HG02623 (cell line): Measurements from ENCODE around the gene MOCS3.
"Not testable (repeated sequence)": the region's sequence is repeated elsewhere in the genome, so short reads cannot be mapped to it uniquely, and the experiment has no call there.

Experiments
- ATAC-seq: cut with Tn5 transposase; IDR thresholded peaks from one replicate; pipeline ENCODE4 v1.9.1; 2021; ENCODE audit warnings: moderate library complexity; ENCODE audit not compliant: unreplicated experiment

The MOCS3 gene

GRCh38 chr20:50932016-50932485, 26.6 kb upstream of the MOCS3 start:
- ATAC-seq = no peak

GRCh38 chr20:50932691-50933280, 25.8 kb upstream of the MOCS3 start:
- no peak for ATAC-seq

DNA sequence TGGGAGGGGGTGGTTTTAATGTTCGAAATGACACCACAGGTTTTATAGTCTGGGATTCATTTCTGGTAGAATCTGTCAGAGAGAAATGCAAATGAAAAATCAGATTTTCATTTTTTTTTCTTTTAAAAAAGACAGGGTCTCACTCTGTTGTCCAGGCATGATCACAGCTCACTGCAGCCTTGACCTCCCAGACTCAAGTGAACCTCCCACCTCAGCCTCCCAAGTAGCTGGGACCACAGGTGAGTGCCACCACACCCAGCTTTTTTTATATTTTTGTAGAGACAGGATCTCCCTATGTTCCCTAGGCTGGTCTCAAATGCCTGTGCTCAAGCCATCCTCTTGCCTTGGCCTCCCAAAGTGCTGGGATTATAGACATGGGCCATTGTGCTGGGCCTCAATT, 25.0 kb upstream of the MOCS3 start:
- ATAC-seq = no peak

DNA sequence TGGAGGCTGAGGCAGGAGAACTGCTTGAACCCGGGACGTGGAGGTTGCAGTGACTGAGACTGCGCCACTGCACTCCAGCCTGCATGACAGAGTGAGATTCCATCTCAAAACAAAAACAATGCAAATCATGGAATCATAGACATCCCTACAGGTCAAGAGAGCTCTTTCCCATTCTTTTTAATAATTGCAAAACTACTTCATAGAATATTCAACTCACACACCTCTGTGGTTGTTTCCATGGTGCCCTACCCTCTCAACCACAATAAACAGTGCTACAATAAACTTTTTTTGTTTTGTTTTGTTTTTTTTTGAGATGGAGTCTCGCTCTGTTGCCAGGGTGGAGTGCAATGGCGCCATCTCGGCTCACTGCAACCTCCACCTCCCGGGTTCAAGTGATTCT, 15.5 kb upstream of the MOCS3 start:
- ATAC-seq = no peak

GRCh38 chr20:50948132-50948785, 10.4 kb upstream of the MOCS3 start:
- ATAC-seq = no peak

GRCh38 chr20:50953196-50953595, 5.4 kb upstream of the MOCS3 start:
- no peak for ATAC-seq

- no peak for ATAC-seq
Measured at GRCh38 chr20:50953821-50954220, 4.8 kb upstream of the MOCS3 start.

DNA sequence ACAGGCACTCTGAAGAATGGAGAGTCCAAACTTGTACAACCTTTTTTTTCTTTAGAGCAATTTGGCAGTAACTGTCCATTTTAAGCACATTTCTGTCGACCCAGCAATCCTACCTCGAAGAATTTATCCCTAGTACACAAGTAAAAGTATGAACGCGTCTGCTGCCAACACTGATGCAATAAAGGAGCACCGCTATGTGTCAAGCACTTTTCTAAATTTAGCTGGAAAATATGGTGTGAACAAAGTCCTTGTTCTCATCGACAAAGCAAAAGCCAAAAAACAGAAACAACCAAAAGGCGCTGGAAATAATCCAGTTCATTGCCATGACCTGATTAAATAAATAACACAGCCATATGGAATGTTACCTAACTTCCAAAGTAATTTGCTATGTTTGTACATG, 1.3 kb upstream of the MOCS3 start:
- ATAC-seq = no peak

DNA sequence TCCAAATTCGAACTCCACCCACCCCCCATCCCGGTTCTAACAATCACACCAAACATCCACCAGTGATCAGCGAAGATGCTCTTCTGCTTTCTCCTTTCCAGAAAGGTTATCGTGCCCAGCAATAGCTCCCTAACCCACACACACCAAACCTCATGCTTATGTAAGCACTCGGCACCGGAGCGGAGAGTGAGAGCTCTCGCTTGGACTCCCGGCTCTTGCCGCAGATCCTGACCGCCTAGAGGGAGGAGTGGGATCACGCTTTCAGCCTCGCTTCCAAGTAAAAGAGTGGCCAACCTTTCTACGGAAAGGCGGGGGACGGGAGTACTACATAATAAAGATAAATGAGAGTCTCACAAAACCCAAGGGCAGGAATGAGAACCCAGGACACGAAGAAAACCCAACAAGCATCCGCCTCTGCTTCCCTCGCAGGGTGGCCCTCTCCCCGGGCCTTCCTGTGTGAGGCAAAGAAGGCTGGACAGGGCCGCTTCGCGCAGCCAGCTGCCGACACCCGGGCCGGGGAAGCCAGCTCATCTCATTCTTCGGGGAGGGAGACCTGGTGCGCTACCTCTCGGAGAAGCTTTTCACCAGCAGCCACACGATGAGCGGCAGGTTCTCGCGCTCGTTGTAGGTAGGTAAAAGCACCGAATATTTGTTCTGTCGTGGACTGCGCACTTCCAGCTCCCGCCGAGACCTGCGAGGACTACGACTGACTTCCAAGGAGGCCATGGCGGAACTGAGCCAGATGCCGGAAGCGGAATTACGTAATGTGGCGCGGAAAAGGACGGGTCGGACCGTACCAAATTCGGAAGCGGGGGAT, 612 bp upstream of the MOCS3 start, which contains the start of gene DPM1:
Gene DPM1 (minus strand): TSS at position 735 of the 817 bp plus-strand sequence. CDS start 9 bp downstream, at position 726.
- peak; percentile 67 for ATAC-seq

- no peak for ATAC-seq
Measured at GRCh38 chr20:50959543-50960126, 1.0 kb downstream of the MOCS3 start.

GRCh38 chr20:50967586-50967985, 9.0 kb downstream of the MOCS3 start:
- ATAC-seq = no peak

- no peak for ATAC-seq
Measured at GRCh38 chr20:50968289-50968688, 9.7 kb downstream of the MOCS3 start.

DNA sequence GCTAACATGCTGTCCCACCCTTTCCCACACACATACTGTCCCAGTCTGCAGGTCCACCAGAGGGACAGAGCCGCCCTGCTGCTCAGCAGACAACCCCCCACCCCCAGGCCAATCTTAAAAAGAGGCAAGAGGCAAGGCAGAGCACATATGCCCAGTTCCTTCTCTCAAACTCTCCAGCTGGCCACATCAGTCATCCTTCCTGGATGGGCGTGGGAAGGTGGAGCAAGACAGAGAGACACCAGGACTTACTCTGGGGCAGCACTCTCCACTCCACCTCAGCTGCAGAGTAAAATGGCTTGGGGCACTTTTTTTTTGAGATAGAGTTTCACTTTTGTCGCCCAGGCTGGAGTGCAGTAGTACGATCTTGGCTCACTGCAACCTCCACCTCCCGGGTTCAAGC, 10.8 kb downstream of the MOCS3 start:
- ATAC-seq = no peak

- no peak for ATAC-seq
Measured at GRCh38 chr20:50969912-50970311, 11.3 kb downstream of the MOCS3 start.

GRCh38 chr20:50975701-50976330, 17.2 kb downstream of the MOCS3 start:
- no peak for ATAC-seq

GRCh38 chr20:50977066-50978021, 18.7 kb downstream of the MOCS3 start:
- ATAC-seq = no peak

DNA sequence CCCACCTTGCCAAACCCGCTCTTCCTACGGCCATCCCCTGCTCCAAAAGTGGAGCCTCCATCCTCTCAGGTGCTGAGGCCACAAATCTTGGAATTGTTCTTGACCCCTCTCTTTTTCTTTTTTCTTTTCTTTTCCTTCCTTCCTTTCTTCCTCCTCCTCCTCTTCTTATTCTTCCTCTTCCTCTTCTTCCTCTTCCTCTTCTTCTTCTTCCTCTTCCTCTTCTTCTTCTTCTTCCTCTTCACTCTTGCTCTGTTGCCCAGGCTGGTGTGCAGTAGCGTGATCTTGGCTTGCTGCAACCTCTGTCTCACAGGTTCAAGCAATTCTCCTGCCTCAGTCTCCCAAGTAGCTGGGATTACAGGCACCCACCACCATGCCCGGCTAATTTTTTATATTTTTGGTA, 19.9 kb downstream of the MOCS3 start:
- ATAC-seq = not testable (repeated sequence)

GRCh38 chr20:50980071-50980681, 21.6 kb downstream of the MOCS3 start:
- ATAC-seq = no peak
